Keratinocyte (primary cell): ENCODE measurements around the gene SORT1. TPM values are rescaled to one million over a fixed set of nuclear protein-coding genes. Genes with fewer than 3 reads are reported as not detected.

ENCODE experiments used
- DNase-seq: peaks from one replicate; pipeline ENCODE4 v3.0.0-alpha.2; 2011; ENCODE audit warnings: low read depth, missing footprints, low spot score
- FAIRE-seq: peaks from 2 replicates; lab custom pipeline; 2011; peaks lifted over from hg19 to GRCh38; lab: Jason Lieb, UNC
- H2AFZ ChIP-seq: 2 replicates; pipeline ENCODE4 v1.6.0; 2012; ENCODE audit warnings: low read length, control low read depth, inconsistent platforms; ENCODE audit not compliant: control insufficient read depth
- H3K27ac ChIP-seq: 2 replicates; pipeline ENCODE4 v1.5.1; 2011; ENCODE audit warnings: low read length; ENCODE audit not compliant: control insufficient read depth, insufficient read depth
- H3K27me3 ChIP-seq: 3 replicates; pipeline ENCODE4 v1.6.0; 2011; ENCODE audit warnings: low read length; ENCODE audit not compliant: control insufficient read depth, insufficient read depth; ENCODE audit errors: extremely low read depth
- H3K36me3 ChIP-seq, 2 experiments: 2 replicates in 1 of 2; 3 replicates in 1 of 2; pipeline ENCODE4 v1.5.1; 2011; ENCODE audit warnings: low read length in 2 of 2, mild to moderate bottlenecking in 1 of 2; ENCODE audit not compliant: control insufficient read depth in 2 of 2, insufficient read depth in 2 of 2; ENCODE audit errors: extremely low read depth in 1 of 2
- H3K4me1 ChIP-seq: 3 replicates; pipeline ENCODE4 v1.5.1; 2011; ENCODE audit warnings: low read length; ENCODE audit not compliant: control insufficient read depth, insufficient read depth; ENCODE audit errors: extremely low read depth
- H3K4me2 ChIP-seq: 3 replicates; pipeline ENCODE4 v1.6.0; 2011; ENCODE audit warnings: low read depth, low read length; ENCODE audit not compliant: control insufficient read depth, insufficient read depth; ENCODE audit errors: extremely low read depth
- H3K4me3 ChIP-seq, 3 experiments: fragments of 200-600 bp in 1 of 3; sonication (generic) in 1 of 3; 2 replicates in 2 of 3; 3 replicates in 1 of 3; pipeline ENCODE4 v1.5.1; 2011 to 2016; ENCODE audit warnings: low read length in 3 of 3, mild to moderate bottlenecking in 3 of 3, control low read depth in 2 of 3, inconsistent platforms in 1 of 3, low read depth in 1 of 3, mixed read lengths in 1 of 3, mixed run types in 1 of 3, moderate library complexity in 1 of 3; ENCODE audit not compliant: control insufficient read depth in 2 of 3, insufficient read depth in 2 of 3; ENCODE audit errors: extremely low read depth in 1 of 3
- H3K79me2 ChIP-seq: 2 replicates; pipeline ENCODE4 v1.6.0; 2012; ENCODE audit warnings: low read length; ENCODE audit not compliant: control insufficient read depth, insufficient read depth
- H3K9ac ChIP-seq: 3 replicates; pipeline ENCODE4 v1.6.0; 2011; ENCODE audit warnings: low read length; ENCODE audit not compliant: control insufficient read depth, insufficient read depth; ENCODE audit errors: extremely low read depth
- H3K9me1 ChIP-seq: 3 replicates; pipeline ENCODE4 v1.6.0; 2011; ENCODE audit warnings: low read length; ENCODE audit not compliant: control insufficient read depth, insufficient read depth; ENCODE audit errors: extremely low read depth
- H3K9me3 ChIP-seq: 2 replicates; pipeline ENCODE4 v1.5.1; 2012; ENCODE audit warnings: low read depth, low read length; ENCODE audit not compliant: control insufficient read depth
- H4K20me1 ChIP-seq: 3 replicates; pipeline ENCODE4 v1.6.0; 2011; ENCODE audit warnings: low read length; ENCODE audit not compliant: control insufficient read depth, insufficient read depth; ENCODE audit errors: extremely low read depth
- CTCF ChIP-seq, 3 experiments: IDR thresholded peaks in 1 of 3; conservative IDR thresholded peaks in 1 of 3; optimal IDR thresholded peaks in 1 of 3; 2 replicates in 2 of 3; 3 replicates in 1 of 3; pipeline versions ENCODE3 to v1.5.1; 2011; ENCODE audit warnings: low read length in 3 of 3, mild to moderate bottlenecking in 3 of 3, moderate library complexity in 2 of 3, control low read depth in 1 of 3, inconsistent platforms in 1 of 3; ENCODE audit not compliant: insufficient read depth in 2 of 3; ENCODE audit errors: extremely low read depth in 1 of 3
- EZH2 ChIP-seq: IDR thresholded peaks from one replicate; pipeline ENCODE4 v1.6.1; 2012; ENCODE audit warnings: inconsistent platforms, mild to moderate bottlenecking, low read length, moderate library complexity
- dilution Hi-C: fragments of 300-500 bp; cut with MboI; formaldehyde crosslinking; loops from one replicate; pipeline ENCODE4 v1.7.0; 2020; ENCODE audit warnings: low sequenced_read_pairs; ENCODE audit not compliant: extremely low pct_ligation_motif_present
- polyA plus RNA-seq, 5 experiments: library from polyadenylated mRNA; depleted of rRNA in 3 of 5; stranded (reverse) in 3 of 5; stranded (forward) in 1 of 5; unstranded in 1 of 5; fragments of >200 nt; gene quantifications; 1 replicate in 1 of 5; 2 replicates in 3 of 5; 3 replicates in 1 of 5; pipeline versions ENCODE4 v1.2.1 to v1.2.3, GENCODE V29; 2011 to 2012; ENCODE audit warnings: missing spikeins in 2 of 5, low read depth in 1 of 5, low replicate concordance in 1 of 5

The SORT1 gene
- polyA plus RNA-seq, 1 donor (not counting 4 experiments of a cell fraction or from before 2014, with no cell fraction given), result 1.6 TPM

- FAIRE-seq (no peak), DNase-seq (no peak)
- H4K20me1 ChIP-seq, result no peaks in the 10 kb centered on the region
- no peaks in the 10 kb centered on the region for H3K27me3 ChIP-seq
- H3K9me1 ChIP-seq, result no peaks in the 10 kb centered on the region
- no peaks in the 10 kb centered on the region for H3K9me3 ChIP-seq
- H3K79me2 ChIP-seq, result no peaks in the 10 kb centered on the region
- TF ChIP-seq EZH2 (no peak), CTCF (optimal IDR thresholded peaks at IDR 0.05 in 1 of 3, IDR thresholded peaks at IDR 0.05 in 1 of 3, conservative IDR thresholded peaks at IDR 0.05 in 1 of 3; ENCODE audit: extremely low read depth in 1 of 3, insufficient read depth in 2 of 3, low read length in 3 of 3) (no peak)
- no peak overlapping the region for H3K27ac ChIP-seq
- no peak overlapping the region for H3K4me3 ChIP-seq
- no peak overlapping the region for H3K4me2 ChIP-seq
- dilution Hi-C loops, result no loop called here
- H2AFZ ChIP-seq, result no peak overlapping the region
- no peaks in the 10 kb centered on the region for H3K36me3 ChIP-seq
- no peaks in the 10 kb centered on the region for H3K4me1 ChIP-seq
- H3K9ac ChIP-seq, result no peak overlapping the region
These were observed 78.6 kb downstream of the SORT1 start for GRCh38 chr1:109319114-109319513.

- H3K4me1 ChIP-seq, result no peaks in the 10 kb centered on the region
- FAIRE-seq (no peak), DNase-seq (no peak)
- dilution Hi-C loops, result no loop called here
- H3K9me1 ChIP-seq, result no peaks in the 10 kb centered on the region
- H3K9me3 ChIP-seq, result no peaks in the 10 kb centered on the region
- no peak overlapping the region for H3K27ac ChIP-seq
- H3K4me3 ChIP-seq, result no peak overlapping the region
- no peaks in the 10 kb centered on the region for H3K27me3 ChIP-seq
- no peaks in the 10 kb centered on the region for H4K20me1 ChIP-seq
- no peaks in the 10 kb centered on the region for H3K36me3 ChIP-seq
- H3K79me2 ChIP-seq, result no peaks in the 10 kb centered on the region
- no peak for TF ChIP-seq EZH2
- no peak for TF ChIP-seq CTCF (optimal IDR thresholded peaks at IDR 0.05 in 1 of 3, IDR thresholded peaks at IDR 0.05 in 1 of 3, conservative IDR thresholded peaks at IDR 0.05 in 1 of 3; ENCODE audit: extremely low read depth in 1 of 3, insufficient read depth in 2 of 3, low read length in 3 of 3)
- no peak overlapping the region for H3K9ac ChIP-seq
- no peak overlapping the region for H3K4me2 ChIP-seq
- H2AFZ ChIP-seq, result no peak overlapping the region
These were observed 81.2 kb downstream of the SORT1 start for GRCh38 chr1:109316506-109316905.
